ENCODE data around the gene TNRC18. TPM values are rescaled to one million over a fixed set of nuclear protein-coding genes. Genes with fewer than 3 reads are reported as not detected.

Gene TNRC18
- total and polyA plus RNA-seq, 9 of the 15 experiments (the other 6 are each of a cell fraction or from before 2014, with no cell fraction given) = 0.03 to 43.2 (median 18.0) TPM

- TF ChIP-seq DEAF1 (CRISPR knock-in tag; IDR thresholded peaks at IDR 0.05) (peak; percentile 48), ZBTB33 (CRISPR knock-in tag; IDR thresholded peaks at IDR 0.05) (peak; percentile 81), POU5F1 (IDR thresholded peaks at IDR 0.05; ENCODE audit: borderline replicate concordance, low read depth, low read length, partially characterized antibody) (no peak), MAZ (CRISPR knock-in tag; conservative IDR thresholded peaks at IDR 0.05 in 1 of 2, IDR thresholded peaks at IDR 0.05 in 1 of 2) (peak in 1 of 2 experiments; percentile 43; a peak in 2 of 4 replicates), RB1 (IDR thresholded peaks at IDR 0.05; ENCODE audit: low read depth) (0 out of 2 replicates have a peak, but pooled peaks have one; percentile 15), ZC3H4 (CRISPR knock-in tag; IDR thresholded peaks at IDR 0.05; ENCODE audit: borderline replicate concordance) (no peak), ZNF76 (CRISPR knock-in tag; IDR thresholded peaks at IDR 0.05; ENCODE audit: borderline replicate concordance) (no peak), RBM22 (IDR thresholded peaks at IDR 0.05; ENCODE audit: low read depth, low read length, poor library complexity, severe bottlenecking) (peak; percentile 83), CUX1 (CRISPR knock-in tag; IDR thresholded peaks at IDR 0.05) (no peak), TFAP4 (CRISPR knock-in tag; IDR thresholded peaks at IDR 0.05; ENCODE audit: borderline replicate concordance) (peak; percentile 45; the same call in 1 of the 2 replicates), CSDE1 (IDR thresholded peaks at IDR 0.05) (peak in 1 of 2 experiments; percentile 71; a peak in 2 of 4 replicates)
Observed at GRCh38 chr7:5450549-5451327, 27.1 kb upstream of the TNRC18 start (continued).
